Mucosa of descending colon (tissue), 3 donors: ENCODE data around the gene PGD. TPM values are rescaled to one million over a fixed set of nuclear protein-coding genes. Genes with fewer than 3 reads are reported as not detected.
"Not testable (repeated sequence)": the region's sequence is repeated elsewhere in the genome, so short reads cannot be mapped to it uniquely, and the experiment has no call there.

Source experiments
- ATAC-seq: fragments of 200-7000 bp; cut with Tn5 transposase; one replicate; pipeline ENCODE4 v1.9.1; 2020; ENCODE audit warnings: mild to moderate bottlenecking, moderate library complexity
- DNase-seq, 3 donors: peaks; one replicate each; pipeline ENCODE4 v3.0.0-alpha.2; 2020
- H3K36me3 ChIP-seq: fragments of 200-600 bp; one replicate; pipeline ENCODE4 v1.8.0; 2021; ENCODE audit warnings: low read depth, mild to moderate bottlenecking
- H3K4me1 ChIP-seq: fragments of 200-600 bp; one replicate; pipeline ENCODE4 v1.8.0; 2021; ENCODE audit warnings: low read depth, mild to moderate bottlenecking
- H3K4me3 ChIP-seq: fragments of 200-600 bp; one replicate; pipeline ENCODE4 v1.8.0; 2021; ENCODE audit warnings: mild to moderate bottlenecking
- H3K9me3 ChIP-seq: fragments of 200-600 bp; one replicate; pipeline ENCODE4 v1.8.0; 2021; ENCODE audit warnings: mild to moderate bottlenecking
- intact Hi-C, 2 donors: fragments of 100-400 bp; cut with DNase I in 1 of 2; cut with micrococcal nuclease in 1 of 2; formaldehyde crosslinking; loops; one replicate each; pipeline versions ENCODE4 v1.11.0 to v1.11.1; 2022; cut with DNase I, micrococcal nuclease
- total RNA-seq, 3 donors: library from RNA; stranded (reverse); fragmentation: NEBNext Ultra II Directional in 2 of 3; extraction: Animal tissue kit (Norgen Biotek cat#: 25700) in 2 of 3; gene quantifications; one replicate each; pipeline versions ENCODE4 v1.2.1 to v1.2.4, GENCODE V29; 2021 to 2023
- TF ChIP-seq, protein P1 (sequence below): fragments of 200-600 bp; IDR thresholded peaks from one replicate; pipeline ENCODE4 v1.8.0; 2022; ENCODE audit warnings: antibody characterized with exemption, mild to moderate bottlenecking
- donor health status: DM: no; HTN: no; CAD: no; lungs with moderate emphysema.
- donor health status: DM: no; HTN: no; CAD: no.
- donor health status: DM: no; HTN: yes; CAD: no.

Gene PGD
- total RNA-seq, 3 donors from 2014 or later: 48.6 to 96.4 (median 61.3) TPM

DNA sequence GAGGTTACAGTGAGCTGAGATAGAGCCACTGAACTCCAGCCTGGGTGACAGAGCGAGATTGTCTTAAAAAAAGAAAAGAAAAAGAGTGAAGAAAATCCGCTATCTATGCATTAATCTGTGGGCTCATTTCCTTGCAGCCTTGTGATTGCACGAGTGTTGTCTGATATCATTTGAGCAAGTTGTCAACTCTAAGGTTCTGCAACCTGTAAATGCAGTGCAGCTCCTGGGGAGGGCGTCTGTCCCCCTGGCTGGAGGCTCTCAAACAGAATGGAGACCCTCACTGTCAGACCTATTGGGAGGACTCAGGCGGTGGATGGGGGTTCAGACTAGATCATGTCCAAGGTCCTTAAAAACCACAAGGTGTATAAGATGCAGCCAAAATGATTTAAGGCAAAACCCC is 57.2 kb downstream of the PGD start:
- DNase-seq (no peak), ATAC-seq (no peak)
- TF ChIP-seq, protein P1, sequence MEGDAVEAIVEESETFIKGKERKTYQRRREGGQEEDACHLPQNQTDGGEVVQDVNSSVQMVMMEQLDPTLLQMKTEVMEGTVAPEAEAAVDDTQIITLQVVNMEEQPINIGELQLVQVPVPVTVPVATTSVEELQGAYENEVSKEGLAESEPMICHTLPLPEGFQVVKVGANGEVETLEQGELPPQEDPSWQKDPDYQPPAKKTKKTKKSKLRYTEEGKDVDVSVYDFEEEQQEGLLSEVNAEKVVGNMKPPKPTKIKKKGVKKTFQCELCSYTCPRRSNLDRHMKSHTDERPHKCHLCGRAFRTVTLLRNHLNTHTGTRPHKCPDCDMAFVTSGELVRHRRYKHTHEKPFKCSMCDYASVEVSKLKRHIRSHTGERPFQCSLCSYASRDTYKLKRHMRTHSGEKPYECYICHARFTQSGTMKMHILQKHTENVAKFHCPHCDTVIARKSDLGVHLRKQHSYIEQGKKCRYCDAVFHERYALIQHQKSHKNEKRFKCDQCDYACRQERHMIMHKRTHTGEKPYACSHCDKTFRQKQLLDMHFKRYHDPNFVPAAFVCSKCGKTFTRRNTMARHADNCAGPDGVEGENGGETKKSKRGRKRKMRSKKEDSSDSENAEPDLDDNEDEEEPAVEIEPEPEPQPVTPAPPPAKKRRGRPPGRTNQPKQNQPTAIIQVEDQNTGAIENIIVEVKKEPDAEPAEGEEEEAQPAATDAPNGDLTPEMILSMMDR: no peak
- intact Hi-C loops: no loop called here
- no peak overlapping the region for H3K4me3 ChIP-seq
- H3K9me3 ChIP-seq: no peaks in the 10 kb centered on the region
- H3K36me3 ChIP-seq: no peaks in the 10 kb centered on the region
- H3K4me1 ChIP-seq: no peaks in the 10 kb centered on the region

DNA sequence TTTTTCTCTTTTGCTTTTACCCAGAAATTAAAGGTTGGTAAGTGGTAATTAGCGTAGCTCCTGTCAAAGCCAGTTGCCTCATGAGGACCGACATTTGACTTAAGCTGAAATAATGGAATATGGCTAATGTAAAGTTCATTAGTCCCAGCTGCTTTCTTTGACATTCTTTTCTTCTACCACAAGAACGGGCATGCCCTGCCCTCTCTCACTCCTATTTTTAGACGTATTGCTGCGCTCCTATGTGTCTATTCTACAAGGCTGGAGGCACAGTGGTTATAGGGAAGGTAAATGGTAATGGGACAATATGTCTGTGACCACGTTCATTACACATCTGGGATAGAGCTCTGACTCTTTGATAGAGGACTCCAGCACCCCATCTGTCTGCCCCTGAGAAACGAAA is 57.8 kb downstream of the PGD start:
- ATAC-seq (no peak), DNase-seq (no peak)
- H3K9me3 ChIP-seq: no peaks in the 10 kb centered on the region
- TF ChIP-seq, protein P1: no peak
- intact Hi-C loops: no loop called here
- no peak overlapping the region for H3K4me3 ChIP-seq
- no peaks in the 10 kb centered on the region for H3K36me3 ChIP-seq
- no peaks in the 10 kb centered on the region for H3K4me1 ChIP-seq

DNA sequence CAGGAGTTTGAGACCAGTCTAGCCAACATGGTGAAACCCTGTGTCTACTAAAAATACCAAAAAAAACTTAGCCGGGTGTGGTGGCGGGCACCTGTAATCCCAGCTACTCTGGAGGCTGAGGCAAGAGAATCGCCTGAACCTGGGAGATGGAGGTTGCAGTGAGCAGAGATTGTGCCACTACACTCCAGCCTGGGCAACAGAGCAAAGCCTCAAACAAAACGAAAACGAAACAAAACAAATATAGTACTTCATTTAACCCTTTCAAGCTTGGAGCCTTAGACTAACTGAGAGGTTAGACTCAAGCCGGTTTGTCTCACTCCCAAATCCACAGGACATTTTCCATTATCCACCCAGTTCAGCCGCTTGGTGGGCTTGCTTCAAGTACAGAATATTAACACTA is 58.6 kb downstream of the PGD start:
- H3K36me3 ChIP-seq, H3K4me3 ChIP-seq, intact Hi-C loops, H3K4me1 ChIP-seq, DNase-seq, ATAC-seq, H3K9me3 ChIP-seq: not testable (repeated sequence)

DNA sequence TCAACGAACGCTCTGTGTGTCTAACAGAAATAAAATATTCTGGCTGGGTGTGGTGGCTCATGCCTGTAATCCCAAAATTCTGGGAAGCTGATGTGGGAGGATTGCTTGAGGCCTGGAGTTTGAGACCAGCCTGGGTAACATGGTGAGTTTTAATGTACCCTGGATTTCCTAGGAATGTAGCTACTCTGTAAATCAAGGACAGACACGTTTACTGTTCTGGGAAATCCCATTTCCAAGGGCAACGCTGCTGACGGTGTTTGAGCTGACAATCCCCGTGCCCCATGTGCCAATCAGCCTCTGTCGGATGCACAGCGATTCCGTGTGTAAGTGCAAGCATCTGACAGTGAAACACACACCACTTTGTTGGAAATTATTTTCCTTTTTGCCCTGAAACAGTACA is 59.0 kb downstream of the PGD start:
- DNase-seq: no peak
- no peak for ATAC-seq
- Histone ChIP-seq H3K4me3 (no peak overlapping the region), H3K9me3 (no peaks in the 10 kb centered on the region), H3K4me1 (no peaks in the 10 kb centered on the region), H3K36me3 (peaks cover 4% of the 10 kb centered on the region)
- intact Hi-C loops: no loop called here
- TF ChIP-seq, protein P1: no peak

DNA sequence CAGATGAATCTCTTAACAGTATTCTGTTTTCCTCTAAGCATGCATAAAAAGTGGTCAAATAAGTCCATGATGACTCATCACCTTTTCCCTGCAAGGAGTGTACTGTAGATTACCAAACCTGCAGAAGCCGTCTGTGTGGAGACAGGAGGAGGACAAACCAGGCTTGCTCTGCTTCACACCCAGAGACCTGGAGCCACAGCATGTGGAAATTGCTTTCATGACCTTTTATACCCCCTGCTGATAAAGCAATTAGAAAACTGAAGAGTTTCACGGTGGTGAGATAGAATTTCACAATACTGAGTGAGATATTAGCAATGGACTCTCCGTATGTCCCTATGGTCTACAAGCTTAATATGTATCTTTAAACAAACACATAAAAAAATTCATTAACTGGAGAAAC is 60.3 kb downstream of the PGD start:
- TF ChIP-seq, protein P1: no peak
- Histone ChIP-seq H3K4me3 (no peak overlapping the region), H3K9me3 (no peaks in the 10 kb centered on the region), H3K4me1 (no peaks in the 10 kb centered on the region), H3K36me3 (peaks cover 8% of the 10 kb centered on the region)
- DNase-seq: no peak
- ATAC-seq: peak; percentile 37
- intact Hi-C loops: no loop called here

DNA sequence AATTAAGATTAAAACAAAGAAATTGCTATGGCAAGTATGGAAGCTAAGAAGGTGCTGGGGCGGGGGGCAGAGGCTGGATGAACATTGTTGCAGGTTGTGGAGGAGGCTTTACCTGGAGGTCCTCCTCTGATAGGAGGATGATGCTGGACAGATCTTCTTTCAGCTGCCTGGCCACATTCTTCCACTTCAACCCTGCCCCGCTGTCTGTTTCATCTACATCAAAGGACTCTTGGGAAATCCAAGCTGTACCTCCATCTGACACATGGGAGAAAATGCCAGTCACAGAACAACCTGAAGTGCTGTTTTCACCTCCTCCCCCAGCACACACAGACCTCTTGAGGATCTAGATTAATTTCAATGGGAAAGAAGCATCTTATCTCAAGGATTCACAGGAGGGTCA is 68.2 kb downstream of the PGD start:
- ATAC-seq (no peak), DNase-seq (no peak)
- Histone ChIP-seq H3K4me1 (peaks cover 5% of the 10 kb centered on the region), H3K9me3 (no peaks in the 10 kb centered on the region), H3K36me3 (peaks cover 8% of the 10 kb centered on the region), H3K4me3 (no peak overlapping the region)
- TF ChIP-seq, protein P1: no peak
- intact Hi-C loops: no loop called here
